SK-N-SH treated with all-trans-retinoic acid at 6 μM for 48 hours (cell line): ENCODE measurements around the gene MOK.

Experiments used
- ATAC-seq: fragments of 200-7000 bp; cut with Tn5 transposase; 3 replicates; pipeline ENCODE4 v1.9.1; 2020; ENCODE audit warnings: mild to moderate bottlenecking, moderate library complexity
- ARNTL ChIP-seq: fragments of 450-650 bp; formaldehyde crosslinking; IDR thresholded peaks from 2 replicates; pipeline ENCODE4 v1.5.0; 2020; ENCODE audit warnings: low read depth, mild to moderate bottlenecking, moderate library complexity, borderline replicate concordance
- BACH2 ChIP-seq: fragments of 250-450 bp; sonication (Bioruptor Pico); IDR thresholded peaks from 2 replicates; pipeline ENCODE4 v1.9.0; 2021; ENCODE audit warnings: mild to moderate bottlenecking, borderline replicate concordance
- CSDC2 ChIP-seq: fragments of 250-450 bp; sonication (Bioruptor Pico); IDR thresholded peaks from 2 replicates; pipeline ENCODE4 v1.5.0; 2020; ENCODE audit warnings: mild to moderate bottlenecking, moderate library complexity
- CSRNP3 ChIP-seq: fragments of 250-450 bp; sonication (Bioruptor Pico); IDR thresholded peaks from 2 replicates; pipeline ENCODE4 v1.5.1; 2021; ENCODE audit warnings: mild to moderate bottlenecking, moderate library complexity
- ESRRG ChIP-seq: fragments of 250-450 bp; sonication (Bioruptor Pico); IDR thresholded peaks from 2 replicates; pipeline ENCODE4 v1.6.1; 2021; ENCODE audit warnings: mild to moderate bottlenecking
- GLIS3 ChIP-seq: fragments of 250-450 bp; sonication (Bioruptor Pico); IDR thresholded peaks from 2 replicates; pipeline ENCODE4 v1.5.0; 2020; ENCODE audit warnings: mild to moderate bottlenecking, moderate library complexity
- ISL1 ChIP-seq: fragments of 250-450 bp; sonication (Bioruptor Pico); IDR thresholded peaks from 2 replicates; pipeline ENCODE4 v2.1.2; 2022; ENCODE audit warnings: mild to moderate bottlenecking, moderate library complexity
- OSR1 ChIP-seq: fragments of 250-450 bp; sonication (Bioruptor Pico); IDR thresholded peaks from 2 replicates; pipeline ENCODE4 v1.8.0; 2022; ENCODE audit warnings: moderate library complexity, mild to moderate bottlenecking, inconsistent platforms
- PATZ1 ChIP-seq: fragments of 250-450 bp; sonication (Bioruptor Pico); IDR thresholded peaks from 2 replicates; pipeline ENCODE4 v1.8.0; 2020; ENCODE audit warnings: mild to moderate bottlenecking, moderate library complexity, borderline replicate concordance
- PPARA ChIP-seq: fragments of 250-450 bp; sonication (Bioruptor Pico); IDR thresholded peaks from 2 replicates; pipeline ENCODE4 v1.5.0; 2020; ENCODE audit warnings: mild to moderate bottlenecking, borderline replicate concordance
- RARB ChIP-seq: fragments of 250-450 bp; sonication (Bioruptor Pico); IDR thresholded peaks from 2 replicates; pipeline ENCODE4 v1.8.0; 2021; ENCODE audit warnings: mild to moderate bottlenecking, moderate library complexity
- SNAI2 ChIP-seq: fragments of 250-450 bp; sonication (Bioruptor Pico); IDR thresholded peaks from 2 replicates; pipeline ENCODE4 v1.5.0; 2020; ENCODE audit warnings: mild to moderate bottlenecking, moderate library complexity
- TOX ChIP-seq: fragments of 250-450 bp; sonication (Bioruptor Pico); IDR thresholded peaks from 2 replicates; pipeline ENCODE4 v1.8.0; 2021; ENCODE audit warnings: mild to moderate bottlenecking, moderate library complexity, borderline replicate concordance
- ZC3H10 ChIP-seq: fragments of 250-450 bp; sonication (Bioruptor Pico); IDR thresholded peaks from 2 replicates; pipeline ENCODE4 v1.5.1; 2021; ENCODE audit warnings: mild to moderate bottlenecking, moderate library complexity
- ZFP3 ChIP-seq: fragments of 250-450 bp; sonication (Bioruptor Pico); IDR thresholded peaks from 2 replicates; pipeline ENCODE4 v1.5.0; 2020; ENCODE audit warnings: mild to moderate bottlenecking, moderate library complexity
- ZFP30 ChIP-seq: fragments of 450-650 bp; formaldehyde crosslinking; IDR thresholded peaks from 2 replicates; pipeline ENCODE4 v1.5.0; 2022; ENCODE audit warnings: mild to moderate bottlenecking, moderate library complexity
- ZNF565 ChIP-seq: fragments of 450-650 bp; formaldehyde crosslinking; conservative IDR thresholded peaks from 2 replicates; pipeline ENCODE4 v1.5.0; 2020; ENCODE audit warnings: low read depth, mild to moderate bottlenecking, moderate library complexity
- ZNF70 ChIP-seq: fragments of 450-650 bp; formaldehyde crosslinking; IDR thresholded peaks from 2 replicates; pipeline ENCODE4 v1.5.0; 2020; ENCODE audit warnings: mild to moderate bottlenecking, moderate library complexity
- ZNF8 ChIP-seq: fragments of 450-650 bp; formaldehyde crosslinking; IDR thresholded peaks from 2 replicates; pipeline ENCODE4 v1.5.0; 2020; ENCODE audit warnings: mild to moderate bottlenecking, moderate library complexity
- TF ChIP-seq, protein P1 (sequence below): fragments of 250-450 bp; sonication (Bioruptor Pico); IDR thresholded peaks from 2 replicates; pipeline ENCODE4 v1.5.0; 2020; ENCODE audit warnings: mild to moderate bottlenecking, moderate library complexity
- TF ChIP-seq, protein P2 (sequence below): fragments of 250-450 bp; sonication (Bioruptor Pico); IDR thresholded peaks from 2 replicates; pipeline ENCODE4 v1.8.0; 2021; ENCODE audit warnings: low read depth, mild to moderate bottlenecking, moderate library complexity, borderline replicate concordance

MOK gene

DNA sequence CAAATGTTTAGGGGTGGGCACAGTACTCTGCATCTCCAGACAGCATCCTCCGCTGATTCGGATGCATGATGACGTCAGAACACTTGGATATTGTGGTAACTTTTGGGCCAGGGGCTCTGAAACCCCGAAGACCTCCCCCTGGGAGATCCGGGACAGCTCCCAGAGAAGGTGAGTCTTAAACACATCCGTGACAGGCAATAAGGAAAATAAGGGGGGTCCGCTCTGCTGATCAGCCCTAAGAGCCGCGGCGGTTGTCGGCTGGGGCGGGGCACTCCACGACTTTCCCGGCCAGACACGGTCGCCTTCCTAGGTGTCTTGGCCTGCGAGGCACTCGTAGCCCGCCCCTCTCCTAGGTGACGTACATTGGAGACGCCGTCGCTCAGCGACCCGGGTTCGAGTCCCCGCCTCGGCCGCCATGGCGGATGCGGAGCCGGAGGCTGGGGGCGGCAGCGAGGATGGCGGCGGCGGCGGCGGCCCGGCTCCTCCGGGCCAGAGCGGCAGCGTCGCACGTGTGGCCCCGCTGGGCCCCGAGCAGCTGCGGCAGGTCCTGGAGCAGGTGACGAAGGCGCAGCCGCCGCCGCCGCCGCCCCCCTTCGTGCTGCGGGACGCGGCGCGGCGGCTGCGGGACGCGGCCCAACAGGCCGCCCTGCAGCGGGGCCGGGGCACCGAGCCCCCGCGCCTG, 14.5 kb upstream of the MOK start, which contains the start of gene ZNF839:
ZNF839 (plus strand) TSS at position 396 of the 682 bp plus-strand sequence; CDS start at position 416, 20 bp downstream.
- TF ChIP-seq PATZ1 (CRISPR knock-in tag), result no peak
- TF ChIP-seq ZNF70, result no peak
- no peak for TF ChIP-seq ESRRG (CRISPR knock-in tag)
- TF ChIP-seq RARB (CRISPR knock-in tag), result no peak
- TF ChIP-seq GLIS3 (CRISPR knock-in tag), result no peak
- no peak for TF ChIP-seq SNAI2 (CRISPR knock-in tag)
- no peak for TF ChIP-seq ZNF565 (CRISPR knock-in tag)
- no peak for TF ChIP-seq TOX
- no peak for TF ChIP-seq ZNF8 (CRISPR knock-in tag)
- TF ChIP-seq CSDC2 (CRISPR knock-in tag), result no peak
- no peak for TF ChIP-seq ZFP30 (CRISPR knock-in tag)
- no peak for TF ChIP-seq OSR1 (CRISPR knock-in tag)
- no peak for TF ChIP-seq CSRNP3 (CRISPR knock-in tag)
- no peak for TF ChIP-seq ZFP3 (CRISPR knock-in tag)
- TF ChIP-seq ARNTL (CRISPR knock-in tag), result no peak
- no peak for TF ChIP-seq PPARA (CRISPR knock-in tag)
- TF ChIP-seq ISL1, result no peak
- ATAC-seq, result peak; percentile 57

DNA sequence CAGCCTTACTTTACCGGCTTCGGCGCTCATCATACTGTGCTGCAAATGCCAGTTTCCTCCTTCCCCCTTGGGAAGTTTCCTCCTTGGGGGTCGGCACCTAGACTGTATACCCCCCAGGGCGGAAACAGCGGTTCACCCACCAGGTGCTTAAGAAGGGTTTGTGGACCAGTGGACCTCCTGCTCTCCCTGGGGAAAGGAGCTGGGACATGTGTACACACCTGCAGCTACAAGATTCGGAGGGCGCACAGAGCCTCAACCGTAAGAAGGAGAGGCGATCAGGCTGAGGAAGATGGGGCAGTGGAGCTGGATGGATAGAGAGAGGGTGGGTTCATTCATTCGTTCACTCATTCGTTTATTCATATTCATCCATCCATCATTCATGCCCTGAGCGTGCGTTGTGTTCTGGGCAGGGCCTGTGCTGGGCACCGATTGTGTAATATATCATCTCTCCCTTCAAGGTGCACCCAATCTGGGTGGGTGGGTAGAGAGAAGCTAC, 13.9 kb upstream of the MOK start:
- TF ChIP-seq GLIS3 (CRISPR knock-in tag) (no peak), PATZ1 (CRISPR knock-in tag) (no peak), ZC3H10 (CRISPR knock-in tag) (no peak), ARNTL (CRISPR knock-in tag) (no peak), SNAI2 (CRISPR knock-in tag) (no peak), TOX (no peak), ESRRG (CRISPR knock-in tag) (no peak), ZNF70 (no peak), BACH2 (no peak), CSRNP3 (CRISPR knock-in tag) (no peak), ZFP30 (CRISPR knock-in tag) (no peak), ZNF8 (CRISPR knock-in tag) (no peak), CSDC2 (CRISPR knock-in tag) (no peak)
- TF ChIP-seq, protein P1, sequence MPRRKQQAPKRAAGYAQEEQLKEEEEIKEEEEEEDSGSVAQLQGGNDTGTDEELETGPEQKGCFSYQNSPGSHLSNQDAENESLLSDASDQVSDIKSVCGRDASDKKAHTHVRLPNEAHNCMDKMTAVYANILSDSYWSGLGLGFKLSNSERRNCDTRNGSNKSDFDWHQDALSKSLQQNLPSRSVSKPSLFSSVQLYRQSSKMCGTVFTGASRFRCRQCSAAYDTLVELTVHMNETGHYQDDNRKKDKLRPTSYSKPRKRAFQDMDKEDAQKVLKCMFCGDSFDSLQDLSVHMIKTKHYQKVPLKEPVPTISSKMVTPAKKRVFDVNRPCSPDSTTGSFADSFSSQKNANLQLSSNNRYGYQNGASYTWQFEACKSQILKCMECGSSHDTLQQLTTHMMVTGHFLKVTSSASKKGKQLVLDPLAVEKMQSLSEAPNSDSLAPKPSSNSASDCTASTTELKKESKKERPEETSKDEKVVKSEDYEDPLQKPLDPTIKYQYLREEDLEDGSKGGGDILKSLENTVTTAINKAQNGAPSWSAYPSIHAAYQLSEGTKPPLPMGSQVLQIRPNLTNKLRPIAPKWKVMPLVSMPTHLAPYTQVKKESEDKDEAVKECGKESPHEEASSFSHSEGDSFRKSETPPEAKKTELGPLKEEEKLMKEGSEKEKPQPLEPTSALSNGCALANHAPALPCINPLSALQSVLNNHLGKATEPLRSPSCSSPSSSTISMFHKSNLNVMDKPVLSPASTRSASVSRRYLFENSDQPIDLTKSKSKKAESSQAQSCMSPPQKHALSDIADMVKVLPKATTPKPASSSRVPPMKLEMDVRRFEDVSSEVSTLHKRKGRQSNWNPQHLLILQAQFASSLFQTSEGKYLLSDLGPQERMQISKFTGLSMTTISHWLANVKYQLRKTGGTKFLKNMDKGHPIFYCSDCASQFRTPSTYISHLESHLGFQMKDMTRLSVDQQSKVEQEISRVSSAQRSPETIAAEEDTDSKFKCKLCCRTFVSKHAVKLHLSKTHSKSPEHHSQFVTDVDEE, result no peak
- TF ChIP-seq, protein P2, sequence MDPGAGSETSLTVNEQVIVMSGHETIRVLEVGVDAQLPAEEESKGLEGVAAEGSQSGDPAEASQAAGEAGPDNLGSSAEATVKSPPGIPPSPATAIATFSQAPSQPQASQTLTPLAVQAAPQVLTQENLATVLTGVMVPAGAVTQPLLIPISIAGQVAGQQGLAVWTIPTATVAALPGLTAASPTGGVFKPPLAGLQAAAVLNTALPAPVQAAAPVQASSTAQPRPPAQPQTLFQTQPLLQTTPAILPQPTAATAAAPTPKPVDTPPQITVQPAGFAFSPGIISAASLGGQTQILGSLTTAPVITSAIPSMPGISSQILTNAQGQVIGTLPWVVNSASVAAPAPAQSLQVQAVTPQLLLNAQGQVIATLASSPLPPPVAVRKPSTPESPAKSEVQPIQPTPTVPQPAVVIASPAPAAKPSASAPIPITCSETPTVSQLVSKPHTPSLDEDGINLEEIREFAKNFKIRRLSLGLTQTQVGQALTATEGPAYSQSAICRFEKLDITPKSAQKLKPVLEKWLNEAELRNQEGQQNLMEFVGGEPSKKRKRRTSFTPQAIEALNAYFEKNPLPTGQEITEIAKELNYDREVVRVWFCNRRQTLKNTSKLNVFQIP (CRISPR knock-in tag), result no peak
- no peak for ATAC-seq
